ENCODE measurements around the gene SMIM45.
"Not testable (repeated sequence)": the region's sequence is repeated elsewhere in the genome, so short reads cannot be mapped to it uniquely, and the experiment has no call there.

Gene SMIM45

DNA sequence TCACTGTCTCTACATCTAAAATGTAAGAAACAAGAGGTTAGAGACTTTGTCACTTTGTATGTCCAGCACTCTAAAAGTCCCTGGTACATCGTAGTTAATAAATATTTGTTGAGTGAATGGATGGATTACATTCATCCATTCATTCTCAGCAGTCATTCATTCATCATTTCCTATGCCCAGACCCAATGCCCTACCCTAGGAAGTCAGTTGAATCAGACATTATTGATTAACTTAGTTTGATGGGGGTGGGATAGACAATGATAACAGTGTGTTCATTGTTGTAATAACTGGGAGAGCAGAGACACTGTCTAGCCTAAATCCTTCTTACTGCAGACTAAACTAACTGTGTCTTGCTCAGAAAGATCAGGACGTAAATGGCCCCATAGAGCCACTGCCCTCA is 3.8 kb upstream of the SMIM45 start (continued):
- no peak for TF ChIP-seq BACH1 (IDR thresholded peaks at IDR 0.05; ENCODE audit: low read length)
- TF ChIP-seq CTBP2 (IDR thresholded peaks at IDR 0.05; ENCODE audit: borderline replicate concordance, insufficient read depth, insufficient read length, low read length): no peak
- no peak for TF ChIP-seq RAD21 (IDR thresholded peaks at IDR 0.05 in 1 of 2, conservative IDR thresholded peaks at IDR 0.05 in 1 of 2; ENCODE audit: low read depth in 2 of 2, low read length in 2 of 2)
- no peak for TF ChIP-seq POU5F1 (IDR thresholded peaks at IDR 0.05; ENCODE audit: low read depth, low read length)
- no peak for TF ChIP-seq CBX8 (IDR thresholded peaks at IDR 0.05; ENCODE audit: borderline replicate concordance, low read depth, low read length)

DNA sequence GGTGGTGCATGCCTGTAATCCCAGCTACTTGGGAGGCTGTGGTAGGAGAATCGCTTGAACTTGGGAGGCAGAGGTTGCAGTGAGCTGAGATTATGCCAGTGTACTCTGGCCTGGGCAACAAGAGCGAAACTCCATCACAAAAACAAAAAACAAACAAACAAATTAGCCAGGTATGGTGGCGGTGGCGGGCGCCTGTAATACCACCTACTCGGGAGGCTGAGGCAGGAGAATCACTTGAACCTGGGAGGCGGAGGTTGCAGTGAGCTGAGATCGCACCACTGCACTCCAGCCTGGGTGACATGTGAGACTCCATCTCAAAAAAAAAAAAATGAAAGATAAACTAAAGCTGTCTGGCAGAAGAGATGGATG is 3.0 kb upstream of the SMIM45 start:
- not testable (repeated sequence) for H4K5ac ChIP-seq (ENCODE audit: insufficient read length, low read depth, low read length); H2BK5ac ChIP-seq (ENCODE audit: low read depth, low read length); H3K27me3 ChIP-seq (replicated peaks in 1 of 4; ENCODE audit: control insufficient read depth in 3 of 4, extremely low read depth in 1 of 4, insufficient read depth in 3 of 4, low read length in 3 of 4); H2BK120ac ChIP-seq (replicated peaks; ENCODE audit: low read depth, low read length); H4K8ac ChIP-seq (ENCODE audit: extremely low read depth, insufficient read depth, low read length); H3K9me3 ChIP-seq (ENCODE audit: insufficient read depth in 2 of 2, low read depth in 1 of 2, low read length in 1 of 2); H2AFZ ChIP-seq (ENCODE audit: low read length); H3K79me1 ChIP-seq (ENCODE audit: low read depth, low read length); FAIRE-seq; DNase-seq (ENCODE audit: low read depth in 1 of 2, low spot score in 2 of 2); H3K27ac ChIP-seq (ENCODE audit: low read depth, low read length); H3K23ac ChIP-seq (ENCODE audit: insufficient read length); H3K18ac ChIP-seq (ENCODE audit: extremely low read depth, low read length); H3K4me2 ChIP-seq (ENCODE audit: insufficient read depth in 1 of 2, low read depth in 2 of 2, low read length in 2 of 2); H2BK20ac ChIP-seq (ENCODE audit: low read length); H2AK5ac ChIP-seq (ENCODE audit: low read depth, low read length); H3K79me2 ChIP-seq (ENCODE audit: control insufficient read depth in 1 of 2, insufficient read depth in 2 of 2, low read length in 2 of 2); H3K4ac ChIP-seq (replicated peaks; ENCODE audit: insufficient read length, low read depth, low read length); H3K23me2 ChIP-seq (ENCODE audit: low read depth, low read length); H4K20me1 ChIP-seq (replicated peaks in 1 of 2; ENCODE audit: control insufficient read depth in 1 of 2, insufficient read depth in 2 of 2, low read length in 2 of 2); H3K4me3 ChIP-seq (ENCODE audit: extremely low read depth in 1 of 4, insufficient read depth in 2 of 4, low read depth in 3 of 4, low read length in 4 of 4); H3K14ac ChIP-seq (ENCODE audit: insufficient read length); H2BK12ac ChIP-seq (ENCODE audit: low read depth, low read length); H4K91ac ChIP-seq (replicated peaks; ENCODE audit: insufficient read length, low read length); H3K9ac ChIP-seq (replicated peaks in 1 of 4; ENCODE audit: extremely low read depth in 1 of 4, low read depth in 3 of 4, low read length in 3 of 4); H3K56ac ChIP-seq (replicated peaks; ENCODE audit: insufficient read length, low read depth, low read length); H2BK15ac ChIP-seq (ENCODE audit: low read length)
- Histone ChIP-seq H3K36me3 (ENCODE audit: control insufficient read depth in 2 of 4, insufficient read depth in 4 of 4, low read length in 3 of 4) (peaks cover 6 to 13% (median 10%) of the 10 kb centered on the region in 4 experiments), H3K4me1 (replicated peaks in 1 of 4; ENCODE audit: control insufficient read depth in 3 of 4, insufficient read depth in 4 of 4, low read length in 3 of 4) (peaks cover 7 to 20% (median 11%) of the 10 kb centered on the region in 4 experiments)
- CTCF ChIA-PET (ENCODE audit: partially characterized antibody): interaction anchor here (0.8 to 4.4 kb wide), 8 partner anchors 8 to 163 kb away, joined by 3 to 21 read pairs (median 6); partner anchors contain the start of gene TNFRSF13C
- POLR2A ChIA-PET (ENCODE audit: partially characterized antibody): interaction anchor here (0.7 to 1.8 kb wide), 3 partner anchors 15 to 169 kb away, joined by 3 to 7 read pairs (median 3); no protein-coding TSS in a partner anchor
- WGBS, 2 experiments (ENCODE audit: extremely low coverage in 1 of 2, insufficient coverage in 1 of 2, insufficient read length in 1 of 2, insufficient replicate concordance in 2 of 2, low coverage in 1 of 2, low lambda C conversion rate in 2 of 2, missing lambda C conversion rate in 1 of 2): 87% methylated on average over 8 of the region's 8 CpGs; no CpG with 5 or more reads in 1 of the 2 experiments

All from H1 (cell line).